ENCODE results near the gene SLC9A9. TPM values are rescaled to one million over a fixed set of nuclear protein-coding genes. Genes with fewer than 3 reads are reported as not detected.

SLC9A9 gene
- total RNA-seq, 4 donors from 2014 or later: 13.4 to 15.0 (median 14.4) TPM

DNA sequence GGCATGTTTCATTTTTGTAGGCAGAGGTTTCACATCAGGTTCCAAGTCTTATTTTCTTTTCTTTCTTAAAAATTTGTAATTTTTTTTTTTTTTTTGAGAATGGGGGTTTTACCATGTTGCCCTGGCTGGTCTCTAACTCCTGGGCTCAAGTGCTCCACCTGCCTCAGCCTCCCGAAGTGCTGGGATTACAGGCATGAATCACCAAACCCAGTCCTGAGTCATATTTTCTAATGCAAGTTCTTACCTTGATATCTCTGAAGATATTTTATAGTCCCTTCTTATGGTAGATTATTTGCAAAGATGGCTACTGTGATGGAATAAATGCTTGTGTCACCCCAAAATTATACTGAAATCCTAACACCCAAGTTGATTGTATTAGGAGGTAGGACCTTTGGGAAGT, 63.8 kb downstream of the SLC9A9 start:
- Histone ChIP-seq H3K4me1 (peaks cover 0 to 15% (median 15%) of the 10 kb centered on the region in 4 donors), H3K27ac (replicated peaks in 1 of 4) (no peak overlapping the region), H3K36me3 (no peaks in the 10 kb centered on the region), H3K4me3 (no peak overlapping the region), H3K9me3 (no peaks in the 10 kb centered on the region), H3K27me3 (no peaks in the 10 kb centered on the region)
- intact Hi-C loops (cut with DNase I): no loop called here
- no peak for DNase-seq (ENCODE audit: extremely low spot score)
- TF ChIP-seq EP300 (IDR thresholded peaks at IDR 0.05): no peak
- TF ChIP-seq POLR2A (IDR thresholded peaks at IDR 0.05; ENCODE audit: low read depth): no peak
- TF ChIP-seq, protein P1, sequence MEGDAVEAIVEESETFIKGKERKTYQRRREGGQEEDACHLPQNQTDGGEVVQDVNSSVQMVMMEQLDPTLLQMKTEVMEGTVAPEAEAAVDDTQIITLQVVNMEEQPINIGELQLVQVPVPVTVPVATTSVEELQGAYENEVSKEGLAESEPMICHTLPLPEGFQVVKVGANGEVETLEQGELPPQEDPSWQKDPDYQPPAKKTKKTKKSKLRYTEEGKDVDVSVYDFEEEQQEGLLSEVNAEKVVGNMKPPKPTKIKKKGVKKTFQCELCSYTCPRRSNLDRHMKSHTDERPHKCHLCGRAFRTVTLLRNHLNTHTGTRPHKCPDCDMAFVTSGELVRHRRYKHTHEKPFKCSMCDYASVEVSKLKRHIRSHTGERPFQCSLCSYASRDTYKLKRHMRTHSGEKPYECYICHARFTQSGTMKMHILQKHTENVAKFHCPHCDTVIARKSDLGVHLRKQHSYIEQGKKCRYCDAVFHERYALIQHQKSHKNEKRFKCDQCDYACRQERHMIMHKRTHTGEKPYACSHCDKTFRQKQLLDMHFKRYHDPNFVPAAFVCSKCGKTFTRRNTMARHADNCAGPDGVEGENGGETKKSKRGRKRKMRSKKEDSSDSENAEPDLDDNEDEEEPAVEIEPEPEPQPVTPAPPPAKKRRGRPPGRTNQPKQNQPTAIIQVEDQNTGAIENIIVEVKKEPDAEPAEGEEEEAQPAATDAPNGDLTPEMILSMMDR (IDR thresholded peaks at IDR 0.05): no peak
- no peak for TF ChIP-seq POLR2AphosphoS5 (IDR thresholded peaks at IDR 0.05)
- 86% methylated on average over 1 of the region's 1 CpG for WGBS

DNA sequence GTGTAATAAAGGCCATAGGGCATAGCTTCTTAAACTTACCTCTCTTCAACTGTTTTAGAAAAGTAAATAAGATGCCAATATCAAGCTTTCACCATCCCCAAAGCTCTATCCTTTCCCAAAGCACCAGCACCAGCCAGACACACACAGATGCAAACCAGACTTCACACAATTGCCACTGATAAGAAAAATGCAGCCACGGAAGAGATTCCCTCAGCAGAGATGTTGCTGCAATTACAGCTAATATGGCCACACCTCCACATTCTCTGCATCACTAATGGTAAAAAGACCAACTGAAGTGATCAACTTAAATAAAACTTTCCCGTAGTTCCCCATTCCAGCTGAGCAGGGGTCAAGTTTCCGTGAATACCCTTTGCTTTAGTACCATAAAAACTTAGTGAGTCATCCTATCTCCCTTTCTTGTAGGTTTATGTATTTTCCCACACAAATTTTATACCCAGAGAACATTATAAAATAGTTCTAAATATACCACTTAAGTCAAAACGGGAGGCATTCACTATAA, 64.4 kb downstream of the SLC9A9 start:
- H3K9me3 ChIP-seq: no peaks in the 10 kb centered on the region
- peaks cover 0 to 15% (median 15%) of the 10 kb centered on the region in 4 donors for H3K4me1 ChIP-seq
- H3K4me3 ChIP-seq: no peak overlapping the region
- H3K27ac ChIP-seq (replicated peaks in 1 of 4): no peak overlapping the region
- H3K36me3 ChIP-seq: no peaks in the 10 kb centered on the region
- TF ChIP-seq EP300 (IDR thresholded peaks at IDR 0.05) (no peak), POLR2AphosphoS5 (IDR thresholded peaks at IDR 0.05) (no peak), POLR2A (IDR thresholded peaks at IDR 0.05; ENCODE audit: low read depth) (no peak)
- TF ChIP-seq, protein P1 (IDR thresholded peaks at IDR 0.05): no peak
- H3K27me3 ChIP-seq: no peaks in the 10 kb centered on the region
- WGBS: 78% methylated on average over 4 of the region's 4 CpGs
- intact Hi-C loops (cut with DNase I): no loop called here
- DNase-seq (ENCODE audit: extremely low spot score): no peak

DNA sequence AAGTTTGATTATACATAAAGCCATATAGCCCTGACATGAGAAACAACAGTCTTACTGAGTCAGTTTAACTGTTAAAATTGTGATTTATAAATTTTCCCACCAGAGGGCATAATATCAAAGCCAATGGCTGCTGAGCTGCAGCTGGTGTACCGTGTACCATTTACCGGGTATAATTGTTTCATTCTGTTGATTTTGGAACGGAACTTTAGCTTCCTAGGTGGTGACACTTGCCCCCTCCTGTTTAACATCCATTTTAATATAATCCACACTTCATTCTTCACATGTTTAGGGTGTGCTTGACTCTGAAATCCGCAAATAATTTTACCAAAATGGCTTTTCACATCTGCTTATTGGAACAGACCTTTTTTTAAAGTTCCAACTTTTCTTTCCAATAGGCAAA, 72.8 kb downstream of the SLC9A9 start:
- Histone ChIP-seq H3K4me1 (peaks cover 0 to 30% (median 23%) of the 10 kb centered on the region in 4 donors), H3K36me3 (no peaks in the 10 kb centered on the region), H3K27ac (replicated peaks in 1 of 4) (no peak overlapping the region), H3K4me3 (peak overlapping the region; percentile 23 to 39 (median 31)), H3K9me3 (no peaks in the 10 kb centered on the region), H3K27me3 (no peaks in the 10 kb centered on the region)
- no peak for TF ChIP-seq POLR2AphosphoS5 (IDR thresholded peaks at IDR 0.05)
- TF ChIP-seq, protein P1 (IDR thresholded peaks at IDR 0.05): peak; percentile 51 to 57 (median 55)
- intact Hi-C loops (cut with DNase I): loop anchor here (2.0 to 5.0 kb wide), 2 partner anchors 72 to 175 kb away; partner anchors contain the start of gene SLC9A9
- WGBS: 12% methylated on average over 4 of the region's 4 CpGs
- DNase-seq (ENCODE audit: extremely low spot score): no peak

DNA sequence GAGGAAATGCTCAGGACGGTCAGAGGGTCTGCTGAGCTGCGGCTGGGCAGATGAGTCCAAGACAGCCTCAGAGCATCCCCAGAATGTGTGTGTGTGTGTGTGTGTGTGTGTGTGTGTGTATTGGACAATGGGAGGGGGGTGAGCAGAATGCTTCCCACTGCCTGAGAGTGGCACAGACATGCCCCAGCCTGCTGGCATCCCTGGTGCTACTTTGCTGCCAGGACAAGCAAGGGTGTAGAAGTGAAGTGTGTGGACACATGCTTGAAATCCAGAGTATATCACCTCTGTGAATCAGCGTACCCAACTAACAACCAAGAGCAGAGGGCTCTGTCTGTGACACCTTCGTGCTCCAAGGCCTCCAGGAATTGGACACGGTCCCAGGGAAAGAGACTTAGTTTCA, 76.3 kb downstream of the SLC9A9 start:
- TF ChIP-seq, protein P1 (IDR thresholded peaks at IDR 0.05): no peak
- TF ChIP-seq POLR2A (IDR thresholded peaks at IDR 0.05; ENCODE audit: low read depth) (no peak), POLR2AphosphoS5 (IDR thresholded peaks at IDR 0.05) (no peak), EP300 (IDR thresholded peaks at IDR 0.05) (no peak)
- WGBS: 66% methylated on average over 5 of the region's 5 CpGs
- H3K4me1 ChIP-seq: peaks cover 0 to 44% (median 37%) of the 10 kb centered on the region in 4 donors
- H3K27ac ChIP-seq (replicated peaks in 1 of 4): no peak overlapping the region
- intact Hi-C loops (cut with DNase I): no loop called here
- H3K9me3 ChIP-seq: no peaks in the 10 kb centered on the region
- H3K27me3 ChIP-seq: no peaks in the 10 kb centered on the region
- H3K36me3 ChIP-seq: no peaks in the 10 kb centered on the region
- DNase-seq (ENCODE audit: extremely low spot score): no peak
- no peak overlapping the region for H3K4me3 ChIP-seq

DNA sequence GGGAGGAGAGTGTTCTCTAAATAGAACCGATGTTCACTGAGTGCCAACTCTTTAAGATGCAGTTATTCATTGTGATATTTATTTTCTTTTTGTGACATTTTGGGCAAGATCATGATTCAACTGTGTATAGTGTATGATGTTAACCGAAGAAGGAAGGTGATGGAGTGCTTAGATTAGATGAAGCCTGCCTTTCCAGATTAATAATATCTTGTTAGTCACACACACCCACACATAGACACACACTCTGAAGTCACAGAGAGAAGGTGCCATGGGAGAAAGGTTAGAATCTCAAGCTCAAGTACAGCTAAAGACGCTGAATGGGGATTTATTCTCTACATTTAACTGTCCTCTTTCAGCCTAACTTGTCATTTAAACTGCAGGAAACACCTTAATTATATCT, 77.0 kb downstream of the SLC9A9 start:
- TF ChIP-seq POLR2AphosphoS5 (IDR thresholded peaks at IDR 0.05): no peak
- TF ChIP-seq EP300 (IDR thresholded peaks at IDR 0.05): no peak
- TF ChIP-seq POLR2A (IDR thresholded peaks at IDR 0.05; ENCODE audit: low read depth): no peak
- TF ChIP-seq, protein P1 (IDR thresholded peaks at IDR 0.05): no peak
- H3K27ac ChIP-seq (replicated peaks in 1 of 4): no peak overlapping the region
- no peak overlapping the region for H3K4me3 ChIP-seq
- H3K36me3 ChIP-seq: no peaks in the 10 kb centered on the region
- no peaks in the 10 kb centered on the region for H3K27me3 ChIP-seq
- intact Hi-C loops (cut with DNase I): no loop called here
- H3K4me1 ChIP-seq: peaks cover 0 to 43% (median 37%) of the 10 kb centered on the region in 4 donors
- no peaks in the 10 kb centered on the region for H3K9me3 ChIP-seq
- DNase-seq (ENCODE audit: extremely low spot score): no peak
- WGBS: 47% methylated on average over 3 of the region's 3 CpGs

All from esophagus muscularis mucosa (tissue), 4 donors.